ENCODE results near the gene SLC45A1. TPM values are rescaled to one million over a fixed set of nuclear protein-coding genes. Genes with fewer than 3 reads are reported as not detected.

SLC45A1 gene
- polyA plus RNA-seq, 1 donor (not counting 4 experiments of a cell fraction or from before 2014, with no cell fraction given): 0.14 TPM

DNA sequence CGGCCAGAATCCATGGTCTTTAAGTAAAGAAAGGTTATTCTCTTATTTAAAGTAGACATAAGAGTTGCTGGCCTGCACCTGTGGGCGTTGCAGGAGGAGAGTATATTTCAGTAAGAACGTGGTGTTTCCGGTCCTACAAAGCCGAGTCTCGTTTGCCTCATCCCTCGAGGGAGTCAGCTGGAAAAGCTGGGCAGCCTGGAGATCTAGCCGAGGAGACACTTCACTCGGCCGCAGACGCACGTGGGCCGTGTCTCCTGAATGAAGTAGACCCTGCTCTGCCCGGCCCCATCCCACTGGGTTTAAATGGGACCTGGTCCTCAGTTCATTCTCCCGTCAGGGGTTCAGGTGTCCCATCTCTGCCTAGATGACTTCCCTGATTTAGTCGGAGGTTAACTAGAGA lies 14.9 kb downstream of the SLC45A1 start:
- no peak overlapping the region for H2AFZ ChIP-seq (ENCODE audit: control insufficient read depth, low read length)
- H3K4me1 ChIP-seq (ENCODE audit: control insufficient read depth, extremely low read depth, insufficient read depth, low read length): no peaks in the 10 kb centered on the region
- no peak overlapping the region for H3K9ac ChIP-seq (ENCODE audit: control insufficient read depth, extremely low read depth, insufficient read depth, low read length)
- H3K36me3 ChIP-seq (ENCODE audit: control insufficient read depth in 2 of 2, extremely low read depth in 1 of 2, insufficient read depth in 2 of 2, low read length in 2 of 2): no peaks in the 10 kb centered on the region
- TF ChIP-seq EZH2 (IDR thresholded peaks at IDR 0.05; ENCODE audit: low read length): no peak
- TF ChIP-seq, protein P1, sequence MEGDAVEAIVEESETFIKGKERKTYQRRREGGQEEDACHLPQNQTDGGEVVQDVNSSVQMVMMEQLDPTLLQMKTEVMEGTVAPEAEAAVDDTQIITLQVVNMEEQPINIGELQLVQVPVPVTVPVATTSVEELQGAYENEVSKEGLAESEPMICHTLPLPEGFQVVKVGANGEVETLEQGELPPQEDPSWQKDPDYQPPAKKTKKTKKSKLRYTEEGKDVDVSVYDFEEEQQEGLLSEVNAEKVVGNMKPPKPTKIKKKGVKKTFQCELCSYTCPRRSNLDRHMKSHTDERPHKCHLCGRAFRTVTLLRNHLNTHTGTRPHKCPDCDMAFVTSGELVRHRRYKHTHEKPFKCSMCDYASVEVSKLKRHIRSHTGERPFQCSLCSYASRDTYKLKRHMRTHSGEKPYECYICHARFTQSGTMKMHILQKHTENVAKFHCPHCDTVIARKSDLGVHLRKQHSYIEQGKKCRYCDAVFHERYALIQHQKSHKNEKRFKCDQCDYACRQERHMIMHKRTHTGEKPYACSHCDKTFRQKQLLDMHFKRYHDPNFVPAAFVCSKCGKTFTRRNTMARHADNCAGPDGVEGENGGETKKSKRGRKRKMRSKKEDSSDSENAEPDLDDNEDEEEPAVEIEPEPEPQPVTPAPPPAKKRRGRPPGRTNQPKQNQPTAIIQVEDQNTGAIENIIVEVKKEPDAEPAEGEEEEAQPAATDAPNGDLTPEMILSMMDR (optimal IDR thresholded peaks at IDR 0.05 in 1 of 3, IDR thresholded peaks at IDR 0.05 in 1 of 3, conservative IDR thresholded peaks at IDR 0.05 in 1 of 3; ENCODE audit: extremely low read depth in 1 of 3, insufficient read depth in 2 of 3, low read length in 3 of 3): no peak
- no peaks in the 10 kb centered on the region for H3K79me2 ChIP-seq (ENCODE audit: control insufficient read depth, insufficient read depth, low read length)
- dilution Hi-C loops (cut with MboI; ENCODE audit: extremely low pct_ligation_motif_present, low sequenced_read_pairs): no loop called here
- FAIRE-seq (no peak), DNase-seq (ENCODE audit: low read depth, low spot score) (no peak)
- no peak overlapping the region for H3K27ac ChIP-seq (ENCODE audit: control insufficient read depth, insufficient read depth, low read length)
- H3K4me2 ChIP-seq (ENCODE audit: control insufficient read depth, extremely low read depth, insufficient read depth, low read depth, low read length): no peak overlapping the region
- H3K4me3 ChIP-seq (ENCODE audit: control insufficient read depth in 2 of 3, extremely low read depth in 1 of 3, insufficient read depth in 2 of 3, low read depth in 1 of 3, low read length in 3 of 3): no peak overlapping the region
- H4K20me1 ChIP-seq (ENCODE audit: control insufficient read depth, extremely low read depth, insufficient read depth, low read length): no peaks in the 10 kb centered on the region
- H3K9me1 ChIP-seq (ENCODE audit: control insufficient read depth, extremely low read depth, insufficient read depth, low read length): no peaks in the 10 kb centered on the region
- H3K27me3 ChIP-seq (ENCODE audit: control insufficient read depth, extremely low read depth, insufficient read depth, low read length): no peaks in the 10 kb centered on the region
- H3K9me3 ChIP-seq (ENCODE audit: control insufficient read depth, low read depth, low read length): no peaks in the 10 kb centered on the region

DNA sequence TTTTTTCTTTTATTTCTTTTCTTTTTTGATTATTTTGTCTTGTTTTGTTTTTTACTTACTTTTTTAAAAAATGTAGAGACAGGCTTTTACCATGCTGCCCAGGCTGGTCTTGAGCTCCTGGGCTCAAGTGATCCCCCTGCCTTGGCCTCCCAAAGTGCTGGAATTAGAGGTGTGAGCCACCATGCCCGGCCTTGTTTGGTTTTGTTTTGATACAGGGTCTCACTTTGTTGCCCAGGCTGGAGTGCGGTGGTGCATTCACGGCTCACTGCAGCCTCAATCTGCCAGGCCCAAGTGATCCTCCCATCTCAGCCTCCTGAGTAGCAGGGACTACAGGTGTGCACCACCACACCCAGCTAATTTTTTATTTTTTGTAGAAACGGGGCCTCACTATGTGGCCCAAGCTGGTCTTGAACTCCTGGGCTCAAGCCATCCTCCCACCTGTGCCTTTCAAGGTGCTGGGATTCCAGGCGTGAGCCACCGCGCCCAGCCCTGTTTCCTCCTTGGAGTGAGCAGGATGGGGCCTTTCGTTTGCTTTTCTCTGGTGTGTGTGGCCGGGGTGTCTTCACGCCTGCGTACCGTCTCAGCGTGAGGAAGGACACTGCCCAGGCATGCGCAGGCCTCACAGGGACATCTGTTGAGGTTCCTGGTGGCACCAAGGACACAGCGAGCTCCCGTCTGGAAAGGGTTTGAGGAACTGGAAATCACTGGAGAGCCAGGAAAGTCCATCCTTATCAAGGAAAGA lies 15.5 kb downstream of the SLC45A1 start:
- Histone ChIP-seq H4K20me1 (ENCODE audit: control insufficient read depth, extremely low read depth, insufficient read depth, low read length) (no peaks in the 10 kb centered on the region), H2AFZ (ENCODE audit: control insufficient read depth, low read length) (no peak overlapping the region), H3K9me1 (ENCODE audit: control insufficient read depth, extremely low read depth, insufficient read depth, low read length) (no peaks in the 10 kb centered on the region), H3K27ac (ENCODE audit: control insufficient read depth, insufficient read depth, low read length) (no peak overlapping the region), H3K4me3 (ENCODE audit: control insufficient read depth in 2 of 3, extremely low read depth in 1 of 3, insufficient read depth in 2 of 3, low read depth in 1 of 3, low read length in 3 of 3) (no peak overlapping the region), H3K4me1 (ENCODE audit: control insufficient read depth, extremely low read depth, insufficient read depth, low read length) (no peaks in the 10 kb centered on the region), H3K27me3 (ENCODE audit: control insufficient read depth, extremely low read depth, insufficient read depth, low read length) (no peaks in the 10 kb centered on the region), H3K36me3 (ENCODE audit: control insufficient read depth in 2 of 2, extremely low read depth in 1 of 2, insufficient read depth in 2 of 2, low read length in 2 of 2) (no peaks in the 10 kb centered on the region), H3K4me2 (ENCODE audit: control insufficient read depth, extremely low read depth, insufficient read depth, low read depth, low read length) (no peak overlapping the region), H3K9ac (ENCODE audit: control insufficient read depth, extremely low read depth, insufficient read depth, low read length) (no peak overlapping the region), H3K79me2 (ENCODE audit: control insufficient read depth, insufficient read depth, low read length) (no peaks in the 10 kb centered on the region), H3K9me3 (ENCODE audit: control insufficient read depth, low read depth, low read length) (no peaks in the 10 kb centered on the region)
- DNase-seq (ENCODE audit: low read depth, low spot score): no peak
- FAIRE-seq: no peak
- TF ChIP-seq, protein P1 (optimal IDR thresholded peaks at IDR 0.05 in 1 of 3, IDR thresholded peaks at IDR 0.05 in 1 of 3, conservative IDR thresholded peaks at IDR 0.05 in 1 of 3; ENCODE audit: extremely low read depth in 1 of 3, insufficient read depth in 2 of 3, low read length in 3 of 3): no peak
- TF ChIP-seq EZH2 (IDR thresholded peaks at IDR 0.05; ENCODE audit: low read length): no peak
- dilution Hi-C loops (cut with MboI; ENCODE audit: extremely low pct_ligation_motif_present, low sequenced_read_pairs): no loop called here
